ENCODE data around the gene TPX2.

TPX2 gene

DNA sequence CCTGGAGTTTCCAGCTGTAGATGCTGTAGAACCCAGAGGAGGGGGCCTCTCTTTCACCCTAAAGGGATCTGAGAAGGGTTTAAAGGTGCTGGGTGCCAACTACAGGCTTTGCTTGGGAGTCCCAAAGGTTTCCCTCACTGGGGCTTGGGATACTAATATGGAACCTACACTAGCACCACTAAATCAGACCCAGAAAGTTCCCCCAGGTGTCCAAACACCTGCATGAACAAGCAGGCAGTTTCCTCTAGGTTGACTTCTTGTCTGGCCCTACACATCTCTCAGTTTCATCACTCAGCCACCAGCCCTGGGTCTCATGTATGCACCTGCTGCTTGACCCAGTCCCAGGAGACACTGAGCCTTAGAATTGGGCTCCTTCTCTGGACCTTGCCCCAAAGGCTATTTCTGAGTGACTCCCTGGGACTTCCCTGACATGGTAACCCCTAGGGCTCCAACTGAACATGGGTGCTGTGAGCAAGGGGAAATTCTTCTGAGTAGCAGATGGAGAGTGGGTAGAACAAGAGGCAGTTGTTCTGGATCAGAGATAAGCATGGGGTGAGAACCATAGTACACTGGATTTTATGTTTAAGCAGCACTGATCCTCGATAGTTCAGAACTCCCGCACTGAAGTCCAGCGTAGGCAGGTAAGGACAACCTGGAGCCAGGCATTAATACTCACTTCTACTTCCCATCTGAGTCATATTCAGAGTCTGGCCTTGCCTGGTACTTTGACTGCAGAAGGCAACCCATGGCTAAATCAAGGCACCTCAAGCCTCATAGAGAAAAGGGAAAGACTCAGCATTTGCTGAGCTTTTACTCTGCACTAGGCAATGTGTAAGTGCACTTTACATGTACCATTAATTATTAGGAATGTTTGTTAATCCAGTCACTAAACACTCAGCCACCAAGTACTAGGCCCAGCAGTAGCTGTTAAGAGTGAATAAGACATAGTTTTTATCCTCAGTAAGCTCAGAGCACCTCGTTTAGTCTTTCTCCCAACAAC lies 33.2 kb upstream of the TPX2 start:
- DNase-seq (ENCODE audit: low spot score) = no peak

GRCh38 chr20:31706607-31707257 lies 32.4 kb upstream of the TPX2 start:
- DNase-seq (ENCODE audit: low spot score) = no peak

DNA sequence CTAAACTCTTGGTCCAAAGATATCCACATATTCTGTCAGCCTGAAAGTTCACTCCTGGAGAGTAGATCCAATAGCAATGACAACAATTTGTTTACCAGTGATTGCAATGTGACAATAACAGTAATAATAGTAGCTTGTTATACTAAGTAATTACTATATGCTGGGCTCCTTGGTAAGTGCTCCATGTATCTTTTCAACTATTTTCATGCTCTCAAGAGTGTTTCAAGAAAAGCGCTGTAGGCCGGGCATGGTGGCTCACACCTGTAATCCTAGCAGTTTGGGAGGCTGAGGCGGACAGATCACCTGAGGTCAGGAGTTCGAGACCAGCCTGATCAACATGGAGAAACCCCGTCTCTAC lies 31.9 kb upstream of the TPX2 start:
- DNase-seq (ENCODE audit: low spot score) = no peak

GRCh38 chr20:31707994-31708735 lies 30.9 kb upstream of the TPX2 start:
- DNase-seq (ENCODE audit: low spot score) = peak; percentile 62

GRCh38 chr20:31708736-31709534 lies 30.2 kb upstream of the TPX2 start:
- DNase-seq (ENCODE audit: low spot score) = no peak

- DNase-seq (ENCODE audit: low spot score) = no peak
Measured at GRCh38 chr20:31709939-31710338, 29.2 kb upstream of the TPX2 start.

- DNase-seq (ENCODE audit: low spot score) = no peak
Measured at GRCh38 chr20:31710423-31711108, 28.5 kb upstream of the TPX2 start.

- DNase-seq (ENCODE audit: low spot score) = no peak
Measured at GRCh38 chr20:31711179-31712111, 27.6 kb upstream of the TPX2 start.

DNA sequence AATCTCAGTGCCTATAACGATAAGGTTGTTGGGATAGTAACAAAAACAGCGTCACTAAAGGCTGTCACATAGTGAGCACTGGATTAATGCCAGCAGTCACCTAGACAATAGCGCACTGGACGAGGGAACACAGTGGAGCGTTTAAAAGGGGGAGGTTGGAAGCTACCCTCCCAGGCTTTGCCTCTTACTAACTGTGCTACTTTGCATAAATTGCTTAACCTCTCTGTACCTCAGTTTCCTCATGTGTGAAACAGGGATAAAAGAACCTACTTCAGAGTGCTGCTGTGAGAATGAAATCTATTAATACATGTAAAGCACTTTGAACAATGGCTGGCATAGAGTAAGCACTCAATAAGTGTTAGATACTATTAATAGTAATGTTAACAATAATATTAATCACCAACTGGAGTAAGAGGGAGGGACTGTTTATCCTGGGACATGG lies 27.0 kb upstream of the TPX2 start:
- DNase-seq (ENCODE audit: low spot score) = no peak

DNA sequence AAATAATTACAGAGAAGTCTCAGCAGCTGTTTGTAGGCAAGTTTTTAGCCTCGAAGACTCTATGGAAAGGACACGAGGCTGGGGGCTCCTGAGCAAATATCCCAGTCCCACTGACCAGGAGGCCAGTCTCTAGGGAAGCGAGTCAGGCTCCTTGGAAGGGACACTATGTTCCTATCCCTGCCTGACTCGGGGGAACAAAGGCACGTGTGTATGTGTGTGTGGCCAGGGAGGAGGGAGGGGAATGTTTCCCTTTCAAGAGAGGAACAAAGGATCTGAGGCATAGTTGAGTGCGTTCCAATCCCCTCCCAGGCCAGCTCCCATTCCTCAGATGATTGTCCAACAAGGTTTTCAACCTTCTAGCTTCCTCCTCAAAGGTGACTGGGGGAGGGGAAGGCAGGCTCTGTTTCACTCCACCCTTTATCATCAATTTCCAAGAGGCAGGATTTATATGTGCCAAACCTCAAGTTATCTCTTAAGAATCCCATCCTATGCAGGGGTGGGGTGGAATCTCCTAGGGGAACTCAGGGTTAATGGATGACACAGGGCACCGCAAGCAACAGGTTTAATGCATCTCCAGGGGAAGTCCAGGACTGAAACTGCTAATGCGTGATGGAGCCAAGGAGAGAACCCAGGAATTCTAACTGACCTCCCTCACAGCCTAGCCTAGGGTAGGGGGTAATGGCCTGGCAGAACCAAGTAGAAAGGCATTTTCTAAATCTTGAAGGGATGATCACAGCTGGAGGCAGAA lies 26.4 kb upstream of the TPX2 start:
- no peak for DNase-seq (ENCODE audit: low spot score)

GRCh38 chr20:31713312-31714273 lies 25.5 kb upstream of the TPX2 start:
- DNase-seq (ENCODE audit: low spot score) = no peak

- no peak for DNase-seq (ENCODE audit: low spot score)
Measured at GRCh38 chr20:31715766-31716165, 23.3 kb upstream of the TPX2 start.

- DNase-seq (ENCODE audit: low spot score) = no peak
Measured at GRCh38 chr20:31716351-31716750, 22.7 kb upstream of the TPX2 start.

- DNase-seq (ENCODE audit: low spot score) = peak; percentile 57
Measured at GRCh38 chr20:31716818-31717477, 22.1 kb upstream of the TPX2 start.

DNA sequence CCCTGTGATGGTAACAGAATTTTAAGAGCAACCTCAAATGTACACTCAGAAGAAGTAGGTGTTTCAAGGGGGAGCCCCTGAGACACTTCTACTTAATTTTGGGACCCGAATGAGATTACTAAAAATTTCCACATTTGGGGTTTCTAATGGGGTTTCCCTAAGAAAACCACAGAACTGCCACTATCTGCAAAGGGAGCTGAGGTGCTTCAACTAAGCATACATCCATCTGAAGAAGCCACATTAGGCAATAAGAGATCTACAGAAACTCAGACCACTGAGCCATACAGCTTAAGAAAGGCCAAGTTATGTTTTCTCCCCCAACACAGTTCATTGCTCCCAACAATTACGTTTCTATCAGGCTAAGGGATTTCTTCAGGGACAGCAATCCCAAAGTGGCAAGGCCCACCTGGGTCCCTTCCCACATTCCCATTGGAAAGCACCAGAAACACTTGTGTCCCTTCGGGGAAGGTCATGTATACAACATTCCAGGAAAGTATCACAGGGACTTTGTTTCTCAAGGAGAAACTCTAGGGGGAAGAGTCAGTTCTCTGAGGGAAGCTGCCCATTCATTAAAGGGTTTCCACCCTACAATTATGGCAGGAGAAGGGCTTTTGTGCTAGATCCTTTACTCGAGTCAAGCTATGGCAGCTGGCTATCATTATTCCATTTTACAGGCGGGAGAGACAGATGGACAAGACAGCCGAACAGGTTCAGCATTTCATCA lies 21.4 kb upstream of the TPX2 start:
- DNase-seq (ENCODE audit: low spot score) = no peak

GRCh38 chr20:31718952-31719643 lies 20.0 kb upstream of the TPX2 start:
- no peak for DNase-seq (ENCODE audit: low spot score)

Measured in D341Med (cell line).